Naive thymus-derived CD8-positive, alpha-beta T cell (primary cell): ENCODE results near the gene ZNF267. TPM values are rescaled to one million over a fixed set of nuclear protein-coding genes. Genes with fewer than 3 reads are reported as not detected.
A peak's percentile ranks its signal among the peaks of the same experiment; 100 is the strongest.
"Not testable (repeated sequence)": the region's sequence is repeated elsewhere in the genome, so short reads cannot be mapped to it uniquely, and the experiment has no call there.

Experiments
- ATAC-seq, 2 donors: fragments of 150-1000 bp; cut with Tn5 transposase in 1 of 2; sonication (Bioruptor Pico), chemical (Tn5 transposase) in 1 of 2; 1 replicate in 1 of 2; 2 replicates in 1 of 2; pipeline ENCODE4 v1.10.0; 2021; ENCODE audit warnings: mild to moderate bottlenecking in 2 of 2, moderate library complexity in 2 of 2
- POLR2A ChIA-PET: fragments of 350-600 bp; sonication (Branson Sonifier 250); formaldehyde crosslinking; loops from one replicate; lab custom pipeline; 2021; ENCODE audit warnings: antibody characterized with exemption; lab: Charles Lee
- DNase-seq, 10 donors: peaks; one replicate each; pipeline versions ENCODE4 v3.0.0 to v3.0.0-alpha.2; 2020 to 2022
- H3K27ac Mint-ChIP-seq, 10 donors: one replicate each; pipeline ENCODE4 v1.8.0; 2020 to 2022; ENCODE audit warnings: mild to moderate bottlenecking in 10 of 10, mixed read lengths in 10 of 10, moderate library complexity in 4 of 10, inconsistent platforms in 1 of 10
- H3K27me3 Mint-ChIP-seq, 5 donors: one replicate each; pipeline ENCODE4 v1.8.0; 2021 to 2022; ENCODE audit warnings: mixed read lengths in 5 of 5
- H3K36me3 Mint-ChIP-seq, 3 donors: one replicate each; pipeline ENCODE4 v1.8.0; 2020 to 2022; ENCODE audit warnings: mixed read lengths in 3 of 3, mild to moderate bottlenecking in 2 of 3, inconsistent platforms in 1 of 3
- H3K4me1 Mint-ChIP-seq, 4 donors: one replicate each; pipeline ENCODE4 v1.8.0; 2021 to 2022; ENCODE audit warnings: mixed read lengths in 4 of 4
- H3K4me3 Mint-ChIP-seq, 10 donors: one replicate each; pipeline ENCODE4 v1.8.0; 2020 to 2022; ENCODE audit warnings: mild to moderate bottlenecking in 10 of 10, mixed read lengths in 10 of 10, moderate library complexity in 6 of 10, inconsistent platforms in 1 of 10
- H3K9me3 Mint-ChIP-seq, 9 donors: one replicate each; pipeline ENCODE4 v1.8.0; 2020 to 2022; ENCODE audit warnings: mixed read lengths in 9 of 9, mild to moderate bottlenecking in 3 of 9, inconsistent platforms in 1 of 9, moderate library complexity in 1 of 9
- polyA plus RNA-seq, 3 donors: library from polyadenylated mRNA; unstranded; fragments of 300-500 nt; fragmentation: Illumina TruSeq; gene quantifications; one replicate each; pipeline ENCODE4 v1.2.3, GENCODE V29; 2021
- total RNA-seq, 8 experiments: library from RNA in 2 of 8; stranded (reverse) in 2 of 8; gene quantifications; one replicate each; pipeline ENCODE4 v1.2.3 and lab custom pipeline; 2021 to 2026

The ZNF267 gene
- total and polyA plus RNA-seq, 5 experiments from 2014 or later = 7.3 to 49.2 (median 8.1) TPM

- peak; percentile 63 to 93 for ATAC-seq
- DNase-seq = peak in 4 of 10 donors; percentile 13 to 51 (median 32)
- H3K9me3 Mint-ChIP-seq, POLR2A ChIA-PET, H3K36me3 Mint-ChIP-seq, H3K27me3 Mint-ChIP-seq, H3K4me3 Mint-ChIP-seq, H3K4me1 Mint-ChIP-seq: not testable (repeated sequence)
- H3K27ac Mint-ChIP-seq = peak overlapping the region in 1 of 10 donors; percentile 49
Measured at GRCh38 chr16:31952206-31952605, 78.6 kb downstream of the ZNF267 start.

DNA sequence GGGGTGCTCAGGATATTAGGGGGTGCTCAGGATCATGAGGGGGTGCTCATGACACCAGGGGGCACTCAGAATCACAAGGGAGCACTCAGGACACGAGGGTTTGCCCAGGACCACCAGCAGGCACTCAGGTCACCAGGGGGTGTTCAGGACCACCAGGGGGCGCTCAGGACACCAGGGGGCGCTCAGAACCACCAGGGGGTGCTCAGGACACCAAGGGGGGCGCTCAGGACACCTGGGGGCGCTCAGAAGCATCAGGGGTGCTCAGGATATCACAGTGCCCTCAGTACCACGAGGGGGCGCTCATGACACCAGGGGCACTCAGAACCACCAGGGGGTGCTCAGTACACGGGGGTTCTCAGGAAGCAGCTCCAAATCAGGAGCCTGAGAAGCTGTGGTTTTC is 82.6 kb downstream of the ZNF267 start:
- H3K27ac Mint-ChIP-seq, POLR2A ChIA-PET, H3K36me3 Mint-ChIP-seq, H3K4me1 Mint-ChIP-seq, H3K4me3 Mint-ChIP-seq, H3K9me3 Mint-ChIP-seq: not testable (repeated sequence)
- ATAC-seq (peak in 1 of 2 donors; percentile 29), DNase-seq (peak in 7 of 10 donors; percentile 8 to 48 (median 30))
- H3K27me3 Mint-ChIP-seq = peaks cover 2 to 13% (median 9%) of the 10 kb centered on the region in 5 donors

- Mint-ChIP-seq H3K27me3 (peaks cover 4 to 13% (median 11%) of the 10 kb centered on the region in 5 donors), H3K27ac (peak overlapping the region in 2 of 10 donors; percentile 45 to 71), H3K4me3 (peak overlapping the region in 1 of 10 donors; percentile 22)
- ATAC-seq, H3K4me1 Mint-ChIP-seq, H3K36me3 Mint-ChIP-seq, H3K9me3 Mint-ChIP-seq, POLR2A ChIA-PET: not testable (repeated sequence)
- DNase-seq = peak in 1 of 10 donors; percentile 8
Measured at GRCh38 chr16:31960186-31960910, 86.7 kb downstream of the ZNF267 start.
